Gastrocnemius medialis (tissue), 4 donors: ENCODE results near the gene ORC3.

Source experiments
- CTCF ChIP-seq, 5 experiments: fragments of 450-650 bp in 3 of 5; fragments of 200-600 bp in 2 of 5; sonication (generic) in 2 of 5; IDR thresholded peaks in 4 of 5; conservative IDR thresholded peaks in 1 of 5; 1 replicate in 4 of 5; 2 replicates in 1 of 5; pipeline ENCODE4 v1.5.1; 2016 to 2019; ENCODE audit warnings: antibody characterized with exemption in 5 of 5, mild to moderate bottlenecking in 3 of 5, moderate library complexity in 3 of 5
- POLR2A ChIP-seq, 2 donors: fragments of 450-650 bp; IDR thresholded peaks; one replicate each; pipeline ENCODE4 v1.6.1; 2017; ENCODE audit warnings: antibody characterized with exemption in 2 of 2, mild to moderate bottlenecking in 2 of 2, moderate library complexity in 2 of 2

GRCh38 chr6:87572021-87572420 lies 17.9 kb upstream of the ORC3 start:
- TF ChIP-seq CTCF (IDR thresholded peaks at IDR 0.05 in 4 of 5, conservative IDR thresholded peaks at IDR 0.05 in 1 of 5): no peak
- TF ChIP-seq POLR2A (IDR thresholded peaks at IDR 0.05): no peak
